Right lobe of liver (tissue), 4 donors: Measurements from ENCODE around the gene RNPS1.

ENCODE experiments used
- CTCF ChIP-seq, 4 donors: fragments of 200-600 bp in 3 of 4; fragments of 450-650 bp in 1 of 4; IDR thresholded peaks; one replicate each; pipeline versions ENCODE4 v1.5.1 to v1.8.0; 2016 to 2022; ENCODE audit warnings: antibody characterized with exemption in 4 of 4, mild to moderate bottlenecking in 2 of 4
- POLR2A ChIP-seq: fragments of 450-650 bp; IDR thresholded peaks from one replicate; pipeline ENCODE4 v1.6.1; 2017; ENCODE audit warnings: antibody characterized with exemption, mild to moderate bottlenecking
- donor health status: DM: no; HTN: no; CAD: no.
- donor health status: DM: no; HTN: no; CAD: no.
- donor health status: DM: no; HTN: yes; CAD: no.

- TF ChIP-seq CTCF (IDR thresholded peaks at IDR 0.05) (no peak), POLR2A (no peak)
Observed at GRCh38 chr16:2270588-2271470, 2.9 kb upstream of the RNPS1 start.
